ENCODE results near the gene ITFG2.

DNA sequence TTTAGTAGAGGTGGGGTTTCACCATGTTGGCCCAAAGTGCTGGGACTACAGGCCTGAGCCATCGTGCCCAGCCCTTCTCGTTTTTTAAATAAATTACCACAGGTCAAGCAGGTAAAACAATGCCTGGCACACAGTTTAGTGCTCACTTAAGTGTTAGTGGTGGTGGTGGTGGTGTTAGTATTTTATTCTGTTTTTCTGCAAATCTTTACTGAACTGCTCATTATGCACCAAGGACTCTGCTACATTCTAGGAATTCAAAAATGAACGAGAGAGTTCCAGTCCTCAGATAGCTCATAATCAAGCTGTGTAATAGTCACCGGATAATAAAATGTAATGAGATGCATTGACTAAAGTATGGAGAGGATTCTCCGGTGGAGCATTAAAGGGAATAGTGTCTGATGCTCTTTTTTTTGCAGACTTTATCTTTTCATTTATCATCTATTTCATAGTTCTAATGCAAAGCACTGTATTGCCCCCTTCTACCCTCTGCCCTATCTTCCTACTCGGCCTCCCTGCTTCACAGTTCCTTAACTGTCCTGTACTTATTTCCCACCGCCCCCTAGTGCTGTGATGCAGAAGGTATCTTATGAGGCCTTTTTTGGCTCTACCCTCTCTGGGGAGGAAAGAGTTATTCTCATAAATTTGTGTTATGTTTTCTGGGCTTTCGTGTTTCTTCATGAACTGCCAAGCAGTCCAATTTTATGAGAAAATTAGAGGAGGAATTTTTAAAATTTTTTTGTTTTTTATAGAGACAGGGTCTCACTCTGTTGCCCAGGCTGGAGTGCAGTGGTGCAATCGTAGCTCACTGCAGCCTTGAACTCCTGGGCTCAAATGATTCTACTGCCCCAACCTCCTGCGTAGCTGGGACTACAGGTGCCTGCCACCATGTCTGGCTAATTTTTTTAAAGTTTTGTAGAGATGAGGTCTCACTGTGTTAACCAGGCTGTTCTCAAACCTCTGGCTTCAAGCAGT lies 1.0 kb downstream of the ITFG2 start:
- TF ChIP-seq TEAD4 (CRISPR knock-in tag; IDR thresholded peaks at IDR 0.05): no peak
- TF ChIP-seq ATF3 (CRISPR knock-in tag; conservative IDR thresholded peaks at IDR 0.05): no peak
- TF ChIP-seq FOXK1 (CRISPR knock-in tag; IDR thresholded peaks at IDR 0.05): no peak
- no peak for TF ChIP-seq ZBTB43 (CRISPR knock-in tag; IDR thresholded peaks at IDR 0.05)
- peak; percentile 39; the same call in 1 of the 2 replicates for TF ChIP-seq CTCF (IDR thresholded peaks at IDR 0.05)
- no peak for TF ChIP-seq SOX15 (CRISPR knock-in tag; IDR thresholded peaks at IDR 0.05)

Measured in WTC11 (cell line).